ENCODE results near the gene PALMD.

DNA sequence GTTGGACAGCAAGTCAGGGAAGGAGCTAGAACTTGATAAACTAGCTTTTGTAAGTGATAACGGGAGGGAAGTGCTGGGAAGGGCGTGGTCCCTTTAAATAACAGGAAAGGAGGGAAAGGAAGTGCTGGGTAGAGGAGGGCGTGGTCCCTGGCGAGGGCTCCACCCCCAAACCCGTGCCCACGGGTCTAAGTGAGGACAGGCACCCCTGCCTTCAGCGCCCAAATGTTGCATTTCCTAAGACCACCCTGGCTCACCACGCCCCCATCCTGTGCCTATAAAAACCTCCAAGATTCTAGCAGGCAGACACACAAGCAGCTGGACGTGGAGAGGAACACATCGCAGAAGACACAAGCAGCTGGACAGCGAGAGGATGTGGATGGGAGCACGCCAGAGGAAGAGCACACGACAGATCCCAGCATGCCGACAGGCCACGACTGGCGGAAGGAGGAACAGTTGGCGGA is 58.5 kb downstream of the PALMD start:
- TF ChIP-seq CTCF (IDR thresholded peaks at IDR 0.05) (no peak), POLR2A (IDR thresholded peaks at IDR 0.05) (no peak)
